Loucy (cell line): ENCODE data around the gene MTMR3.

Experiments
- H2AFZ ChIP-seq: fragments of 200-600 bp; sonication (generic); 2 replicates; pipeline ENCODE4 v1.6.0; 2016; ENCODE audit warnings: antibody characterized with exemption, mild to moderate bottlenecking, low read length, moderate library complexity
- H3F3A ChIP-seq: fragments of 200-600 bp; 2 replicates; pipeline ENCODE4 v1.6.0; 2016; ENCODE audit warnings: antibody characterized with exemption, low read depth, mild to moderate bottlenecking
- H3K27me3 ChIP-seq: fragments of 200-600 bp; sonication (generic); 2 replicates; pipeline ENCODE4 v1.6.1; 2014; ENCODE audit warnings: low read length, mild to moderate bottlenecking; ENCODE audit not compliant: insufficient read depth, poor library complexity, severe bottlenecking
- H3K36me3 ChIP-seq: fragments of 200-600 bp; sonication (generic); 2 replicates; pipeline ENCODE4 v1.6.1; 2016; ENCODE audit warnings: low read length; ENCODE audit not compliant: insufficient read depth
- H3K4me1 ChIP-seq: fragments of 200-600 bp; sonication (generic); 2 replicates; pipeline ENCODE4 v1.5.1; 2014; ENCODE audit warnings: low read length, mild to moderate bottlenecking; ENCODE audit not compliant: insufficient read depth, poor library complexity, severe bottlenecking
- H3K4me2 ChIP-seq: fragments of 200-600 bp; sonication (generic); 2 replicates; pipeline ENCODE4 v1.6.0; 2014; ENCODE audit warnings: antibody characterized with exemption, low read length, low read depth, mild to moderate bottlenecking; ENCODE audit not compliant: poor library complexity, severe bottlenecking
- H3K4me3 ChIP-seq: fragments of 200-600 bp; sonication (generic); 2 replicates; pipeline ENCODE4 v1.5.1; 2014; ENCODE audit warnings: low read length, mild to moderate bottlenecking, mixed read lengths; ENCODE audit not compliant: poor library complexity, severe bottlenecking
- H3K79me2 ChIP-seq: fragments of 200-600 bp; sonication (generic); 2 replicates; pipeline ENCODE4 v1.6.1; 2014; ENCODE audit warnings: low read length; ENCODE audit not compliant: insufficient read depth
- H3K9ac ChIP-seq: fragments of 200-600 bp; sonication (generic); 2 replicates; pipeline ENCODE4 v1.6.0; 2014; ENCODE audit warnings: mild to moderate bottlenecking, low read depth, low read length, moderate library complexity; ENCODE audit not compliant: poor library complexity, severe bottlenecking
- H3K9me2 ChIP-seq: fragments of 200-600 bp; sonication (generic); replicated peaks from 2 replicates; pipeline ENCODE4 v1.6.1; 2016; ENCODE audit warnings: low read depth, low read length, mixed read lengths
- H3K9me3 ChIP-seq: fragments of 200-600 bp; sonication (generic); 2 replicates; pipeline ENCODE4 v1.6.1; 2014; ENCODE audit warnings: mild to moderate bottlenecking, antibody characterized with exemption, low read length, low read depth; ENCODE audit not compliant: insufficient read depth
- H4K20me1 ChIP-seq: fragments of 200-600 bp; sonication (generic); 2 replicates; pipeline ENCODE4 v1.6.0; 2014; ENCODE audit warnings: antibody characterized with exemption, low read length, mild to moderate bottlenecking; ENCODE audit not compliant: insufficient read depth, poor library complexity, severe bottlenecking
- EZH2phosphoT487 ChIP-seq: fragments of 200-600 bp; IDR thresholded peaks from 2 replicates; pipeline ENCODE4 v1.6.1; 2018; ENCODE audit warnings: antibody characterized with exemption, mild to moderate bottlenecking, moderate library complexity, borderline replicate concordance
- TF ChIP-seq, protein P1 (sequence below): fragments of 200-600 bp; sonication (generic); conservative IDR thresholded peaks from 2 replicates; pipeline ENCODE4 v1.5.1; 2014; ENCODE audit warnings: mild to moderate bottlenecking, antibody characterized with exemption, low read length

Gene MTMR3

DNA sequence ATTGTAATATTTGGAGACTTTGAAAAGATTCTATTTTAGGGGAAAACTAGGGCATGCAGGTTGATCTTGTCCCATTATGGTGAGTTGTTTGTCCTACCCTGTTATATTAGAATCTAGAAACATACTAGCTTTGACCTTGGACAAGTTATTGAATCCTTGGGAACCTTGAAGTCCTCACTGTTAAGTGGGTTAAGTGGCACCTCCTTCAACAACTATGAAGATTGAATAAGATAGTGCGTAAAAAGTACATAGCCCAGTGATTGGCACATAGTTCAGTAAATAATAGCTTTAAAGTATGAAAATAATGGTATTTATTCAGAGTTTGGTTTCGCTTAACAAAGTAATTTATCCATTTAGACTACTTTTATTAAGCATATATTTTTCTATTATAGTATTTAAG, 51.6 kb downstream of the MTMR3 start:
- H2AFZ ChIP-seq: no peak overlapping the region
- H3K79me2 ChIP-seq: peaks cover 84% of the 10 kb centered on the region
- no peaks in the 10 kb centered on the region for H3K27me3 ChIP-seq
- H3K4me2 ChIP-seq: no peak overlapping the region
- H3K9ac ChIP-seq: no peak overlapping the region
- peaks cover 32% of the 10 kb centered on the region for H4K20me1 ChIP-seq
- no peaks in the 10 kb centered on the region for H3K4me1 ChIP-seq
- no peaks in the 10 kb centered on the region for H3K9me3 ChIP-seq
- H3F3A ChIP-seq: no peaks in the 10 kb centered on the region
- no peaks in the 10 kb centered on the region for H3K9me2 ChIP-seq
- TF ChIP-seq, protein P1, sequence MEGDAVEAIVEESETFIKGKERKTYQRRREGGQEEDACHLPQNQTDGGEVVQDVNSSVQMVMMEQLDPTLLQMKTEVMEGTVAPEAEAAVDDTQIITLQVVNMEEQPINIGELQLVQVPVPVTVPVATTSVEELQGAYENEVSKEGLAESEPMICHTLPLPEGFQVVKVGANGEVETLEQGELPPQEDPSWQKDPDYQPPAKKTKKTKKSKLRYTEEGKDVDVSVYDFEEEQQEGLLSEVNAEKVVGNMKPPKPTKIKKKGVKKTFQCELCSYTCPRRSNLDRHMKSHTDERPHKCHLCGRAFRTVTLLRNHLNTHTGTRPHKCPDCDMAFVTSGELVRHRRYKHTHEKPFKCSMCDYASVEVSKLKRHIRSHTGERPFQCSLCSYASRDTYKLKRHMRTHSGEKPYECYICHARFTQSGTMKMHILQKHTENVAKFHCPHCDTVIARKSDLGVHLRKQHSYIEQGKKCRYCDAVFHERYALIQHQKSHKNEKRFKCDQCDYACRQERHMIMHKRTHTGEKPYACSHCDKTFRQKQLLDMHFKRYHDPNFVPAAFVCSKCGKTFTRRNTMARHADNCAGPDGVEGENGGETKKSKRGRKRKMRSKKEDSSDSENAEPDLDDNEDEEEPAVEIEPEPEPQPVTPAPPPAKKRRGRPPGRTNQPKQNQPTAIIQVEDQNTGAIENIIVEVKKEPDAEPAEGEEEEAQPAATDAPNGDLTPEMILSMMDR: no peak
- TF ChIP-seq EZH2phosphoT487: no peak
- H3K36me3 ChIP-seq: no peaks in the 10 kb centered on the region
- H3K4me3 ChIP-seq: no peak overlapping the region

DNA sequence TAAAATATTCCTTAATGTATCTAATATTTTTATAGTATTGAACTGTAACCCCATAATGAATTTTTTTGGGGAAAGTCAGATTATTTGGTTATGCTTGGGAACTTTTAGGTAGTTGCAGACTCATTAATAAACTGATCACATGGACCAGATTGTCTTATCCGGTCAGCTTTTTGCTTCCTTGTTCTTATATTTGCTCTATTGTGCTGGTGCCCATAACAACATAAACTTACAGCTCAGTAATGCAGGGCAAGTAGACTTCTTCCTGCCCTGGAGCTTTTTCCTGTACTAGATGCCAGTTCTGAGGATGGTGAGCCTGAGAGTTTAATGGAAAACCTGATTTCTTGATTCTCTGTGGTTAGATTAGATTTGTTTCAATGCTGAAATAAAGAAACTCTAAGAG, 53.2 kb downstream of the MTMR3 start:
- Histone ChIP-seq H3K36me3 (no peaks in the 10 kb centered on the region), H3K27me3 (no peaks in the 10 kb centered on the region), H3K4me3 (no peak overlapping the region), H3K4me2 (no peak overlapping the region), H2AFZ (no peak overlapping the region), H3K9ac (no peak overlapping the region), H3K9me3 (no peaks in the 10 kb centered on the region), H3F3A (no peaks in the 10 kb centered on the region), H3K79me2 (peaks cover 82% of the 10 kb centered on the region), H3K9me2 (no peaks in the 10 kb centered on the region), H3K4me1 (no peaks in the 10 kb centered on the region), H4K20me1 (peaks cover 39% of the 10 kb centered on the region)
- TF ChIP-seq EZH2phosphoT487: no peak
- TF ChIP-seq, protein P1: no peak

DNA sequence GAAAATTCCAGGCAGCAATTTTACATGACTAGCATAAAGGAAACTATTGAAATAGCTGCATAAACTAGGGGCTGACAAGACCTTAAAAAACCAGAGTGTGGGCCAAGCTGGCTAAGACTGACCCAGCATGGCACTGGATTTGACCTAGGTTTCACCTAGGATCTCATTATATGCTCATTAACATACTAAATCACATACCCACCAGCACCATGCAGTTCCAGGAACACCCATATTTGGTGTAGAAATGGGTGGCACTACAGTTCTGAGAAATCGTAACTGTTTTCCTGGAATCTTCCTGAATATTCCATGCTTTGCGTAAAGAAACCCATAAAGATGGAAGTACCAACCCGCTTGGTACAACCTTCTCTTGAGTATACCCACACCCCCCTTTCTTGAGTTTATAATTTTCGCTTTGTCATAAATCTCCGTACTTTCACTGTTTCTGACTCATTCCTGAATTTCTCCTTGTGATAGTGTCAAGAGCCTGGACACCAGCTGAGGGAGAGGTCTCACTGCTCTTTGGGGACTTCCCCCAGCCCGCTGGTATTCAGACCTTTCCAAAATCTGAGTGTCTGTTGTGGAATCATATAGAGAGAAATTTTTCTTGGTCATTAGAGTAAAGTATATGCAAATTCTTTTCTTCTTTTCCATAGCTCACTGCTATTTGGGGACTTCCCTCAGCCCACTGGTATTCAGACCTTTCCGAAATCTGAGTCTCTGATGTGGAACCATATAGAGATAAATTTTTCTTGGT, 55.1 kb downstream of the MTMR3 start:
- Histone ChIP-seq H3K79me2 (peaks cover 76% of the 10 kb centered on the region), H3K4me2 (no peak overlapping the region), H3K9ac (no peak overlapping the region), H3K4me3 (no peak overlapping the region), H3K9me3 (no peaks in the 10 kb centered on the region), H3K4me1 (no peaks in the 10 kb centered on the region), H3K36me3 (no peaks in the 10 kb centered on the region), H2AFZ (no peak overlapping the region), H3K9me2 (no peaks in the 10 kb centered on the region), H3F3A (no peaks in the 10 kb centered on the region), H3K27me3 (no peaks in the 10 kb centered on the region), H4K20me1 (peaks cover 45% of the 10 kb centered on the region)
- TF ChIP-seq, protein P1: no peak
- no peak for TF ChIP-seq EZH2phosphoT487
